H9 (cell line): Measurements from ENCODE around the gene POC1B. TPM values are rescaled to one million over a fixed set of nuclear protein-coding genes. Genes with fewer than 3 reads are reported as not detected.

Experiments
- DNase-seq: peaks from one replicate; pipeline ENCODE4 v3.0.0-alpha.2; 2017
- H2AFZ ChIP-seq: one replicate; pipeline ENCODE4 v1.6.1; 2013; ENCODE audit warnings: mild to moderate bottlenecking, low read length, control low read depth, moderate library complexity
- H2AK5ac ChIP-seq: 2 replicates; pipeline ENCODE4 v1.6.1; 2013; ENCODE audit warnings: low read length, control low read depth, mixed read lengths; ENCODE audit not compliant: insufficient read length
- H2BK120ac ChIP-seq: one replicate; pipeline ENCODE4 v1.6.1; 2013; ENCODE audit warnings: low read depth, mild to moderate bottlenecking, low read length, control low read depth, inconsistent platforms; ENCODE audit not compliant: poor library complexity, severe bottlenecking
- H2BK12ac ChIP-seq: 2 replicates; pipeline ENCODE4 v1.6.1; 2013; ENCODE audit warnings: low read length, control low read depth, mixed read lengths, low read depth; ENCODE audit not compliant: insufficient read length
- H2BK15ac ChIP-seq: 2 replicates; pipeline ENCODE4 v1.6.1; 2013; ENCODE audit warnings: low read depth, low read length, control low read depth
- H2BK20ac ChIP-seq: one replicate; pipeline ENCODE4 v1.6.1; 2013; ENCODE audit warnings: low read depth, mild to moderate bottlenecking, low read length, control low read depth, inconsistent platforms; ENCODE audit not compliant: poor library complexity, severe bottlenecking
- H2BK5ac ChIP-seq: 2 replicates; pipeline ENCODE4 v1.6.1; 2013; ENCODE audit warnings: low read length, control low read depth, mixed read lengths; ENCODE audit not compliant: insufficient read length
- H3K14ac ChIP-seq: 2 replicates; pipeline ENCODE4 v1.6.1; 2013; ENCODE audit warnings: low read length, control low read depth; ENCODE audit not compliant: insufficient read depth
- H3K18ac ChIP-seq: 2 replicates; pipeline ENCODE4 v1.6.1; 2013; ENCODE audit warnings: low read depth, mild to moderate bottlenecking, mixed read lengths, low read length, control low read depth; ENCODE audit not compliant: insufficient read length
- H3K23ac ChIP-seq: 2 replicates; pipeline ENCODE4 v1.6.1; 2013; ENCODE audit warnings: low read length, control low read depth, mixed read lengths, low read depth; ENCODE audit not compliant: insufficient read length
- H3K23me2 ChIP-seq: 2 replicates; pipeline ENCODE4 v1.6.1; 2013; ENCODE audit warnings: low read depth, mild to moderate bottlenecking, mixed read lengths, low read length, control low read depth; ENCODE audit not compliant: insufficient read length, poor library complexity, severe bottlenecking
- H3K27ac ChIP-seq: 2 replicates; pipeline ENCODE4 v1.5.1; 2013; ENCODE audit warnings: low read length, control low read depth, mixed read lengths, low read depth; ENCODE audit not compliant: insufficient read length
- H3K27me3 ChIP-seq: 2 replicates; pipeline ENCODE4 v1.6.1; 2013; ENCODE audit warnings: low read length, control low read depth, inconsistent platforms; ENCODE audit not compliant: insufficient read depth
- H3K4ac ChIP-seq: 2 replicates; pipeline ENCODE4 v1.6.1; 2013; ENCODE audit warnings: low read depth, mild to moderate bottlenecking, control low read depth, inconsistent platforms, low read length, moderate library complexity
- H3K4me1 ChIP-seq: 2 replicates; pipeline ENCODE4 v1.6.1; 2013; ENCODE audit warnings: low read length, control low read depth, inconsistent platforms; ENCODE audit not compliant: insufficient read depth
- H3K4me2 ChIP-seq: 2 replicates; pipeline ENCODE4 v1.6.1; 2013; ENCODE audit warnings: low read length, control low read depth, mixed read lengths; ENCODE audit not compliant: insufficient read length, insufficient read depth
- H3K56ac ChIP-seq: 2 replicates; pipeline ENCODE4 v1.6.1; 2013; ENCODE audit warnings: low read depth, mild to moderate bottlenecking, mixed read lengths, low read length, control low read depth; ENCODE audit not compliant: insufficient read length
- H3K79me1 ChIP-seq: 2 replicates; pipeline ENCODE4 v1.6.1; 2013; ENCODE audit warnings: low read depth, mild to moderate bottlenecking, moderate library complexity, low read length, control low read depth, inconsistent platforms; ENCODE audit not compliant: insufficient read depth, poor library complexity, severe bottlenecking
- H3K79me2 ChIP-seq: 2 replicates; pipeline ENCODE4 v1.6.1; 2013; ENCODE audit warnings: low read length, control low read depth, inconsistent platforms; ENCODE audit not compliant: insufficient read depth
- H3K9ac ChIP-seq: 2 replicates; pipeline ENCODE4 v1.6.1; 2013; ENCODE audit warnings: low read length, control low read depth, mixed read lengths; ENCODE audit not compliant: insufficient read length; ENCODE audit errors: extremely low read depth
- H3K9me3 ChIP-seq: one replicate; pipeline ENCODE4 v1.6.1; 2013; ENCODE audit warnings: low read depth, low read length, inconsistent platforms; ENCODE audit not compliant: control insufficient read depth
- H3T11ph ChIP-seq: one replicate; pipeline ENCODE4 v1.6.1; 2013; ENCODE audit warnings: mild to moderate bottlenecking, low read length, control low read depth, inconsistent platforms
- H4K20me1 ChIP-seq: one replicate; pipeline ENCODE4 v1.6.1; 2013; ENCODE audit not compliant: control insufficient read depth, insufficient read length, insufficient read depth
- H4K5ac ChIP-seq: 2 replicates; pipeline ENCODE4 v1.6.1; 2013; ENCODE audit warnings: low read depth, mild to moderate bottlenecking, mixed read lengths, low read length, control low read depth; ENCODE audit not compliant: insufficient read length
- H4K8ac ChIP-seq: replicated peaks from 2 replicates; pipeline ENCODE4 v1.6.1; 2013; ENCODE audit warnings: low read length, control low read depth, mixed read lengths, low read depth; ENCODE audit not compliant: insufficient read length
- H4K91ac ChIP-seq: 2 replicates; pipeline ENCODE4 v1.6.1; 2013; ENCODE audit warnings: low read depth, mild to moderate bottlenecking, moderate library complexity, mixed read lengths, low read length, control low read depth; ENCODE audit not compliant: insufficient read length
- H3K27ac Mint-ChIP-seq, 3 experiments: 2 replicates in 2 of 3; 3 replicates in 1 of 3; pipeline ENCODE4 v1.8.0; 2020 to 2021; ENCODE audit warnings: mixed read lengths in 3 of 3, mild to moderate bottlenecking in 1 of 3, moderate library complexity in 1 of 3
- H3K27me3 Mint-ChIP-seq: 2 replicates; pipeline ENCODE4 v1.8.0; 2021; ENCODE audit warnings: low read depth, mild to moderate bottlenecking, moderate library complexity, mixed read lengths
- H3K36me3 Mint-ChIP-seq, 3 experiments: 2 replicates in 2 of 3; 3 replicates in 1 of 3; pipeline ENCODE4 v1.8.0; 2020 to 2021; ENCODE audit warnings: low read depth in 3 of 3, mixed read lengths in 3 of 3; ENCODE audit not compliant: insufficient read depth in 1 of 3
- H3K4me1 Mint-ChIP-seq, 2 experiments: 2 replicates each; pipeline ENCODE4 v1.8.0; 2020; ENCODE audit warnings: mixed read lengths in 2 of 2
- H3K4me3 Mint-ChIP-seq, 2 experiments: 2 replicates in 1 of 2; 3 replicates in 1 of 2; pipeline ENCODE4 v1.8.0; 2020 to 2021; ENCODE audit warnings: mild to moderate bottlenecking in 2 of 2, mixed read lengths in 2 of 2, moderate library complexity in 1 of 2
- H3K9me3 Mint-ChIP-seq, 2 experiments: 2 replicates in 1 of 2; 3 replicates in 1 of 2; pipeline ENCODE4 v1.8.0; 2020; ENCODE audit warnings: mild to moderate bottlenecking in 2 of 2, mixed read lengths in 2 of 2, moderate library complexity in 1 of 2
- WGBS: extraction: QIAGEN DNeasy Blood & Tissue Kit; methylation state at CpG from one replicate; pipeline ENCODE4 v1.1.7; 2013; ENCODE audit warnings: missing lambda C conversion rate, low lambda C conversion rate, mixed read lengths; ENCODE audit not compliant: insufficient read length; ENCODE audit errors: extremely low coverage; 5-methylcytosine and 5-hydroxymethylcytosine counted together
- total RNA-seq: library from RNA; stranded (reverse); gene quantifications from 2 replicates; pipeline ENCODE4 v1.2.1, GENCODE V29; 2021
- TF ChIP-seq, protein P1 (sequence below): fragments of 200-600 bp; sonication (generic); conservative IDR thresholded peaks from 3 replicates; pipeline ENCODE4 v1.8.0; 2021; ENCODE audit warnings: antibody characterized with exemption, mild to moderate bottlenecking

POC1B gene
- total RNA-seq, 1 experiment from 2014 or later: 12.5 TPM

DNA sequence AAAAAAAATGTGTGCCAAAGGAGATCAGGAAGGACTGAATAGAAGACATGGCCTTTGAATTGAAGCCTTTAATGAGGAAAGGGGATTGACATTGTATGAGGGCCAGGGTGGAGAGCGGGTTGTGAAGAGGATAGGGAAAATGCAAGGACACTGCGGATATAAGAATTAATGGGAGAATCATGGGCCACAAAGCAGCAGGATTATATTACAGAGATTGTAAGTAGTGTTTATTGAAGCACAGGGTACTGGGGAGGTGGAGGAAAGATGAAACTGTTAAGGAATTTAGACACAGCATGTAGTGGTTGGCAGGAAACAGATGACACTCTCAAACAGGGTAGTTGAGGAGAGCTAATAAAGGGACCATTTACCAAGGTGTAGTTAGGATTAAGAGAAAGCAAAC lies 16.4 kb upstream of the POC1B start:
- H2BK120ac ChIP-seq: no peak overlapping the region
- no peaks in the 10 kb centered on the region for H3K9me3 ChIP-seq
- no peak overlapping the region for H2BK5ac ChIP-seq
- no peak overlapping the region for H2BK20ac ChIP-seq
- no peak overlapping the region for H3K4me2 ChIP-seq
- no CpG with 5 or more reads among the region's 2 CpGs for WGBS
- no peak overlapping the region for H4K8ac ChIP-seq
- H3K18ac ChIP-seq: no peak overlapping the region
- no peaks in the 10 kb centered on the region for H3K23me2 ChIP-seq
- no peaks in the 10 kb centered on the region for H3K27me3 ChIP-seq
- Mint-ChIP-seq H3K9me3 (no peaks in the 10 kb centered on the region), H3K4me3 (no peak overlapping the region), H3K27me3 (peaks cover 4% of the 10 kb centered on the region), H3K4me1 (peaks cover 17 to 19% of the 10 kb centered on the region in 2 experiments), H3K36me3 (no peaks in the 10 kb centered on the region), H3K27ac (no peak overlapping the region; a peak in 1 of 7 replicates)
- H2BK15ac ChIP-seq: no peak overlapping the region
- H3K4me1 ChIP-seq: no peaks in the 10 kb centered on the region
- H3K56ac ChIP-seq: no peak overlapping the region
- no peak overlapping the region for H4K91ac ChIP-seq
- H3K79me2 ChIP-seq: no peaks in the 10 kb centered on the region
- no peaks in the 10 kb centered on the region for H3K79me1 ChIP-seq
- no peak overlapping the region for H3K27ac ChIP-seq
- no peak overlapping the region for H3K23ac ChIP-seq
- H2BK12ac ChIP-seq: no peak overlapping the region
- H3K9ac ChIP-seq: no peak overlapping the region
- H2AK5ac ChIP-seq: no peak overlapping the region
- H2AFZ ChIP-seq: no peak overlapping the region
- TF ChIP-seq, protein P1, sequence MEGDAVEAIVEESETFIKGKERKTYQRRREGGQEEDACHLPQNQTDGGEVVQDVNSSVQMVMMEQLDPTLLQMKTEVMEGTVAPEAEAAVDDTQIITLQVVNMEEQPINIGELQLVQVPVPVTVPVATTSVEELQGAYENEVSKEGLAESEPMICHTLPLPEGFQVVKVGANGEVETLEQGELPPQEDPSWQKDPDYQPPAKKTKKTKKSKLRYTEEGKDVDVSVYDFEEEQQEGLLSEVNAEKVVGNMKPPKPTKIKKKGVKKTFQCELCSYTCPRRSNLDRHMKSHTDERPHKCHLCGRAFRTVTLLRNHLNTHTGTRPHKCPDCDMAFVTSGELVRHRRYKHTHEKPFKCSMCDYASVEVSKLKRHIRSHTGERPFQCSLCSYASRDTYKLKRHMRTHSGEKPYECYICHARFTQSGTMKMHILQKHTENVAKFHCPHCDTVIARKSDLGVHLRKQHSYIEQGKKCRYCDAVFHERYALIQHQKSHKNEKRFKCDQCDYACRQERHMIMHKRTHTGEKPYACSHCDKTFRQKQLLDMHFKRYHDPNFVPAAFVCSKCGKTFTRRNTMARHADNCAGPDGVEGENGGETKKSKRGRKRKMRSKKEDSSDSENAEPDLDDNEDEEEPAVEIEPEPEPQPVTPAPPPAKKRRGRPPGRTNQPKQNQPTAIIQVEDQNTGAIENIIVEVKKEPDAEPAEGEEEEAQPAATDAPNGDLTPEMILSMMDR: no peak
- no peak for DNase-seq
- H3T11ph ChIP-seq: no peak overlapping the region
- H4K20me1 ChIP-seq: no peaks in the 10 kb centered on the region
- no peak overlapping the region for H3K14ac ChIP-seq
- H3K4ac ChIP-seq: no peak overlapping the region
- no peak overlapping the region for H4K5ac ChIP-seq
